ENCODE data around the gene ZNRD2. TPM values are rescaled to one million over a fixed set of nuclear protein-coding genes. Genes with fewer than 3 reads are reported as not detected.
A peak's percentile ranks its signal among the peaks of the same experiment; 100 is the strongest.

The ZNRD2 gene
- total RNA-seq, 1 donor from 2014 or later, result 40.9 TPM

GRCh38 chr11:65524741-65525545, 45.3 kb upstream of the ZNRD2 start, which contains the start of gene SCYL1:
SCYL1 (plus strand) TSS chr11:65525083; CDS start chr11:65525154, 71 bp downstream.
- TF ChIP-seq CTCF (IDR thresholded peaks at IDR 0.05), result no peak
- Mint-ChIP-seq H3K4me3 (peak within 1 kb of the TSS; percentile 81), H3K36me3 (ENCODE audit: low read depth) (peaks cover 27% of the 10 kb centered on the region), H3K4me1 (peaks cover 47% of the 10 kb centered on the region), H3K27me3 (no peaks in the 10 kb centered on the region), H3K27ac (peak within 1 kb of the TSS; percentile 66), H3K9me3 (no peaks in the 10 kb centered on the region)
- peak; percentile 95 for ATAC-seq (ENCODE audit: low read depth)
- intact Hi-C loops (cut with micrococcal nuclease), result loop anchor here (1.0 kb wide), 1 partner anchor 15 kb away; no protein-coding TSS in a partner anchor
- POLR2A ChIA-PET, result interaction anchor here (0.6 to 4.5 kb wide), 29 partner anchors 11 to 360 kb away, joined by 3 to 37 read pairs (median 4); partner anchors contain the start of genes DPF2, EHBP1L1, MALAT1 and NEAT1
- peak; percentile 78 for DNase-seq
- CTCF ChIA-PET, result interaction anchor here (1.1 to 3.6 kb wide), 3 partner anchors 16 to 334 kb away, joined by 3 to 12 read pairs (median 4); partner anchors contain the start of gene PCNX3

- intact Hi-C loops (cut with micrococcal nuclease), result no loop called here
- ChIA-PET CTCF (interaction anchor here (1.2 to 3.6 kb wide), 2 partner anchors 15 to 334 kb away, joined by 4 to 12 read pairs; no protein-coding TSS in a partner anchor), POLR2A (interaction anchor here (0.6 to 4.5 kb wide), 25 partner anchors 10 to 359 kb away, joined by 3 to 37 read pairs (median 5); partner anchors contain the start of genes DPF2, EHBP1L1, MALAT1 and NEAT1)
- no peak for DNase-seq
- H3K4me1 Mint-ChIP-seq, result peaks cover 47% of the 10 kb centered on the region
- H3K4me3 Mint-ChIP-seq, result peak overlapping the region; percentile 81
- no peaks in the 10 kb centered on the region for H3K27me3 Mint-ChIP-seq
- H3K9me3 Mint-ChIP-seq, result no peaks in the 10 kb centered on the region
- peak overlapping the region; percentile 66 for H3K27ac Mint-ChIP-seq
- no peak for ATAC-seq (ENCODE audit: low read depth)
- TF ChIP-seq CTCF (IDR thresholded peaks at IDR 0.05), result no peak
- peaks cover 34% of the 10 kb centered on the region for H3K36me3 Mint-ChIP-seq (ENCODE audit: low read depth)
Measured at GRCh38 chr11:65525546-65526480, 44.5 kb upstream of the ZNRD2 start.

- ChIA-PET POLR2A (interaction anchor here (0.6 to 4.5 kb wide), 5 partner anchors 11 to 360 kb away, joined by 3 to 37 read pairs (median 10); partner anchors contain the start of genes MALAT1 and PCNX3), CTCF (interaction anchor here (3.6 kb wide), 1 partner anchor 14 kb away, joined by 12 read pairs; no protein-coding TSS in a partner anchor)
- Mint-ChIP-seq H3K27me3 (no peaks in the 10 kb centered on the region), H3K36me3 (ENCODE audit: low read depth) (peaks cover 43% of the 10 kb centered on the region), H3K4me1 (peaks cover 44% of the 10 kb centered on the region), H3K27ac (no peak overlapping the region), H3K9me3 (no peaks in the 10 kb centered on the region), H3K4me3 (peak overlapping the region; percentile 28)
- ATAC-seq (ENCODE audit: low read depth) (no peak), DNase-seq (no peak)
- intact Hi-C loops (cut with micrococcal nuclease), result no loop called here
- no peak for TF ChIP-seq CTCF (IDR thresholded peaks at IDR 0.05)
Measured at GRCh38 chr11:65526744-65527143, 43.5 kb upstream of the ZNRD2 start.

GRCh38 chr11:65528819-65529350, 41.4 kb upstream of the ZNRD2 start:
- H3K9me3 Mint-ChIP-seq, result no peaks in the 10 kb centered on the region
- ChIA-PET POLR2A (interaction anchor here (0.7 kb wide), 1 partner anchor 18 kb away, joined by 4 read pairs; no protein-coding TSS in a partner anchor), CTCF (no interaction called here)
- no peak overlapping the region for H3K4me3 Mint-ChIP-seq
- H3K4me1 Mint-ChIP-seq, result peaks cover 25% of the 10 kb centered on the region
- ATAC-seq (ENCODE audit: low read depth) (no peak), DNase-seq (no peak)
- peaks cover 60% of the 10 kb centered on the region for H3K36me3 Mint-ChIP-seq (ENCODE audit: low read depth)
- no peak overlapping the region for H3K27ac Mint-ChIP-seq
- no peak for TF ChIP-seq CTCF (IDR thresholded peaks at IDR 0.05)
- no peaks in the 10 kb centered on the region for H3K27me3 Mint-ChIP-seq
- intact Hi-C loops (cut with micrococcal nuclease), result no loop called here
